ENCODE results near the gene CUX1. TPM values are rescaled to one million over a fixed set of nuclear protein-coding genes. Genes with fewer than 3 reads are reported as not detected.

CUX1 gene
- total RNA-seq, 1 experiment from 2014 or later = 53.5 TPM

GRCh38 chr7:101865031-101865430 lies 47.6 kb downstream of the CUX1 start:
- Mint-ChIP-seq H3K4me1 (peaks cover 48 to 66% of the 10 kb centered on the region in 2 experiments), H3K27ac (0 out of 7 replicates have a peak overlapping the region, but pooled peaks of 1 of the 3 experiments have one; percentile 25), H3K9me3 (no peaks in the 10 kb centered on the region; a peak in 1 of 5 replicates), H3K27me3 (ENCODE audit: low read depth) (no peaks in the 10 kb centered on the region), H3K4me3 (no peak overlapping the region), H3K36me3 (ENCODE audit: insufficient read depth in 1 of 3, low read depth in 3 of 3) (peaks cover 2 to 10% (median 6%) of the 10 kb centered on the region in 3 experiments; a peak in 5 of 7 replicates)
- Histone ChIP-seq H2BK12ac (ENCODE audit: insufficient read length, low read depth, low read length) (no peak overlapping the region), H2BK20ac (ENCODE audit: low read depth, low read length, poor library complexity, severe bottlenecking) (no peak overlapping the region), H2BK15ac (ENCODE audit: low read depth, low read length) (no peak overlapping the region), H3K79me1 (ENCODE audit: insufficient read depth, low read depth, low read length, poor library complexity, severe bottlenecking) (peaks cover 2% of the 10 kb centered on the region), H3K4me2 (ENCODE audit: insufficient read depth, insufficient read length, low read length) (no peak overlapping the region), H3K9ac (ENCODE audit: extremely low read depth, insufficient read length, low read length) (no peak overlapping the region), H4K8ac (replicated peaks; ENCODE audit: insufficient read length, low read depth, low read length) (no peak overlapping the region), H2AK5ac (ENCODE audit: insufficient read length, low read length) (no peak overlapping the region), H3K23ac (ENCODE audit: insufficient read length, low read depth, low read length) (no peak overlapping the region), H3K9me3 (ENCODE audit: control insufficient read depth, low read depth, low read length) (no peaks in the 10 kb centered on the region), H3K18ac (ENCODE audit: insufficient read length, low read depth, low read length) (no peak overlapping the region), H4K20me1 (ENCODE audit: control insufficient read depth, insufficient read depth, insufficient read length) (peaks cover 5% of the 10 kb centered on the region), H4K5ac (ENCODE audit: insufficient read length, low read depth, low read length) (no peak overlapping the region), H4K91ac (ENCODE audit: insufficient read length, low read depth, low read length) (no peak overlapping the region), H3K27ac (ENCODE audit: insufficient read length, low read depth, low read length) (no peak overlapping the region), H3T11ph (ENCODE audit: low read length) (no peak overlapping the region), H3K23me2 (ENCODE audit: insufficient read length, low read depth, low read length, poor library complexity, severe bottlenecking) (no peaks in the 10 kb centered on the region), H2BK120ac (ENCODE audit: low read depth, low read length, poor library complexity, severe bottlenecking) (no peak overlapping the region), H3K14ac (ENCODE audit: insufficient read depth, low read length) (no peak overlapping the region), H2AFZ (ENCODE audit: low read length) (no peak overlapping the region), H3K27me3 (ENCODE audit: insufficient read depth, low read length) (no peaks in the 10 kb centered on the region), H3K79me2 (ENCODE audit: insufficient read depth, low read length) (peaks cover 39% of the 10 kb centered on the region), H3K56ac (ENCODE audit: insufficient read length, low read depth, low read length) (no peak overlapping the region), H3K4ac (ENCODE audit: low read depth, low read length) (no peak overlapping the region), H3K4me1 (ENCODE audit: insufficient read depth, low read length) (peaks cover 20% of the 10 kb centered on the region; the same call in 1 of the 2 replicates), H2BK5ac (ENCODE audit: insufficient read length, low read length) (no peak overlapping the region)
- no peak for TF ChIP-seq CTCF (conservative IDR thresholded peaks at IDR 0.05)
- no CpG with 5 or more reads among the region's 7 CpGs for WGBS (ENCODE audit: extremely low coverage, insufficient read length, low lambda C conversion rate)
- DNase-seq = no peak

All from H9 (cell line).